ENCODE data around the gene EIF1.
"Not testable (repeated sequence)": the region's sequence is repeated elsewhere in the genome, so short reads cannot be mapped to it uniquely, and the experiment has no call there.

The EIF1 gene

DNA sequence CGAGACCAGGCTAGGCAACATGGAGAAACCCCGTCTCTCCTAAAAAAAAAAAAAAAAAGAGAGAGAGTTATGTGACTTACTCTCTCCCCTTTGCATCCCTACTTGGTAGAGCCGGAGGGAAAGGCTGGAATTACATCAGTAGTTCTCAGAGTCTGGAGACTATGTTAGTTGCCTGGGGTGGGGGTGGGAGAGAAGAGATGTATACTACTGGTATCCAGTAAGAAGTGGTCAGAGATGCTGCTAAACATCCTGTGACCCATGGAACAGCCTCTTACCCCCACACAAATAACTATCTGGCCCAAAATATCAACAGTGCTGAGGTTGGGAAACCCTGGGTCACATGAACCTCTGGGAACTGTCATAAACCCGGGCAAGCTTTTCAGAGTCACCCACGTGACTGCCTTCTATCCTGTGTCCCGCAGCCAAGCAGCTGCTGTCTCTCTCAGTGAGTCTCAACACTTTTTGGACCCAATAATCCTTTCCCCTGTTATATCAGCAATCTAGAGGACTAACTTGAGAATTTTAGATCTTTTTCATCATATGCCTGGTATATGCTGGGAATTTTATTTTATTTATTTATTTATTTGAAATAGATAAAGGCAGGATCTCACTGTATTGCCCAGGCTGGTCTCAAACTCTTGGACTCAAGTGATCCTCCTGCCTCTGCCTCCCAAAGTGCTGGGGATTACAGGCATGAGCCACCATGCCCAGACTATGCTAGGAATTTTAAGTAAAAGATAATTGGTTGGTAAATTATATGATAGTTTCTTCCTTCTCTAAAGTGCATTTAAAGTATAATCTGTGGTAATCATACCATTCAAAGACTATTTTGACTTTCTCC is 8.7 kb downstream of the EIF1 start:
- no peak overlapping the region for H3K4me3 ChIP-seq (ENCODE audit: low read depth, low read length)

DNA sequence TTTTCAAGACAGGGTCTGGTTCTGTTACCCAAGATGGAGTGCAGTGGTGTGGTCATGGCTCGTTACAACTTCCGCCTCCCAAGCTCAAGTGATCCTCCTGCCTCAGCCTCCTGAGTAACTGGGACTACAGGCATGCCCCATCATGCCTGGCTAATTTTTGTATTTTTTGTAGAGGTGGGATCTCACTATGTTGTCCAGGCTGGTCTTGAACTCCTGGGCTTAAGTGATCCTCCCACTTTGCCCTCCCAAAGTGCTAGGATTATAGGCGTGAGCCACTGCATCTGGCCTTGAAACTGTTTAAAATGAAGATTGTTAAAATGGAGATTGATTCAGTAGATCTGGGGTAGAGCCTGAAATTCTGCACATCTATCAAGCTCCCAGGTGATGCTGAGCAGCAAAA is 12.2 kb downstream of the EIF1 start:
- not testable (repeated sequence) for H3K4me3 ChIP-seq (ENCODE audit: low read depth, low read length)

DNA sequence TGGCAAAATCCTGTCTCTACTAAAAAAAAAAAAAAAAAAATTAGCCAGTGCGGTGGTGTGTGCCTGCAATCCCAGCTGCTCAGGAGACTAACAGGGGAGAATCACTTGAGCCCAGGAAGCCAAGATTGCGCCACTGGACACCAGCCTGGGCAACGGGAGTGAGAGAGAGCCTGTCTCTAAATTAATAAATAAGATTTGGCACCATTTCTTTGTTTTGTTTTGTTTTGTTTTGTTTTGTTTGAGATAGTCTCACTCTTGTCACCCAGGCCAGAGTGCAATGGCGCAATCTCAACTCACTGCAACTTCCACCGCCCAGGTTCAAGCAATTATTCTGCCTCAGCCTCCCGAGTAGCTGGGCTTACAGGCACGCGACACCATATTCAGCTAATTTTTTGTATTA is 14.0 kb downstream of the EIF1 start:
- H3K4me3 ChIP-seq (ENCODE audit: low read depth, low read length), result no peak overlapping the region

DNA sequence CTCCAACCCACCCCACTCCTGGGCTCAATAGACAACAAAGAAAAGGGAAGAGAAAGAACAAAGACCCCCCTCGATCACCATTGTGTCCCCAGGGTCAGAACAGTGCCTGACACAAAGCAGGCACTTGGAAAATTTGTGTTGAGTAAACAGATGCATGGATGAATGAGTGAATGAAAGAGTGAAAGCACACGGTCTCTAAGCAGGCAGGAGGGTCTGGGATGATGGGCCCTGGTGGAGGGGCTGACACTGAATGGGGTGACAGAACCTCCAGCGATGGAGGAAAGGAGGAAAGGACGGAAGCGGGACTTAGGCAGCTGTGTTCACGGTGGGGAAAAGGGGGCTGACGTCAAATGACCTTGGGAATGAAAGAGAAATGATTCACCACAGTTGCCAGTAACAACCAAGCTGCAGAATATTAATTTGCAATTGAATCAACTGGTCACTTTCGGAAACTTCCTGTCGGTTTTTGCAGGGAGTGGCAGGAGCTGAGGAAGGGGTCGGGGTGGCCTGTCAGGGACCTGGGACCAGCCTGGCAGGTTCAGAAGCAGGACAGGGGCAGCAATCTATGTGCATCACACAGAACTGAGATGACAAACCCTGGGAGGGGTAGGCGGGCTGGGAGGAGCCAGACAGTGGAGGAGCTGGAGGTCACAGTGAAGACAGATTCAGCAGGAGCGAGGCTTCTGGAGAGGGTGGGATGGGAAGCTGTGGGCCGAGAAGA is 16.7 kb downstream of the EIF1 start:
- H3K4me3 ChIP-seq (ENCODE audit: low read depth, low read length), result no peak overlapping the region

DNA sequence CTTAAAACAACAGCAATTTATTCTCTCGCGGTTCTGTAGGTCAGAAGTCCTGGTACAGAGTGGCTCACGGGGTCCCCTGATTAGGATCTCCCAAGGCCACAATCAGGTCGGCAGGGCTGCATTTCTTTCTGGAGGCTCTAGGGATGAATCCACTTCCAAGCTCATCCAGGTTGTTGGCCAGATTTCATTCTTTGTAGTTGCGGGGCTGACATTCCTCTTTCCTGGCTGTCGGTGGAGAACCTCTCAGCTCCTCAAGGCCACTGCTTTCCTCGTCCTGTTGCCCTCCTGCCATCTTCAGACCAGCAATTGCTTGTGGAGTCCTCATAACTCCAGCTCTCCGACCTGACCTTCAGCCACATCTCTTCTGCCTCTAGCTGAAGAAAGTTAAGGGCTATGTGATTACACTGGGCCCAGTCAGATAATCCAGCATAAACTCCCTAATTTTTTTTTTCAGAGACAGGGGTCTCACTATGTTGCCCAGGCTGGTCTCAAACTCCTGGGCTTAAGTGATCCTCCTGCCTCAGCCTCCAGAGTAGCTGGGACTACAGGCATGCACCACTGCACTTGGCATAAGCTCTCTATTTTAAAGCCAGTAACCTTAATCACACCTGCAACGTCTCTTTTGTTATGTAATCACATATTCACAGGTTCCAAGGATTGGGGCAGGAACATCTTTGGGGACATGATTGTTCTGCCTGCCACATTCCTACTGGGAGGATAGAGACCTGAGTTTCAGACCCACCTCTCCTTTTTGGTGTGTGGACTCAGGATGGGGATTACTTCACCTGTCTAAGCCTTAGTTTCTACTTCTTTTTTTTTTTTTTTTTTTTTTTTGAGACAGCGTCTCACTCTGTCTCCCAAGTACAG is 19.4 kb downstream of the EIF1 start:
- H3K4me3 ChIP-seq (ENCODE audit: low read depth, low read length), result no peak overlapping the region

DNA sequence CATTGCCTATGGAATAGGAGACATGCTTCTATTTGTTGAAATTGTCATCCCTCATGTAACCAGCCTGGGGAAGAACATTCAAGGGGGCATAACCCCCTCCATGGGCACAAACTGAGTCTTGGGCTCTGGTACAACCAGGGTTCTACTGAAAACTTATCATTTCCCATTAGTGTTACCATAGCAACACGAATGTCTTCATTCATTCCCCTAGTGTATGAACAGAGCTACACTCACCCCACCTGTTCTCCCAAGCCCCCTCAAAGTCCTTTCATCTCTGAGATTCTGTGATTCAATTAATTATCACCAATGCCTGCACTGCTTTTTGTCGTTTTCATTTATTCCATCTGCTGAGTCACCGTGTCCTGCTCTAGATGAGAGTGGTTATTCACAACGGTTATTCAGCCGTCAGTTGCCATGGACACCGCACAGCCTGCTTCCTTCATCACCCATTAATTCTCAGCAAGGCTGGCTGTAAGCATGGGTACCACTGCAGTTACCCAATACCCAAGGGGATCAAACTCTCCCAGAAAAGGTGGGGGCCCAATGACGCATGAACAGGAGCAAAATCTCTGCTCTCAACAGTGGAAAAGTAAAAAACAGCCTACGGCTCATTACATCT is 21.9 kb downstream of the EIF1 start:
- no peak overlapping the region for H3K4me3 ChIP-seq (ENCODE audit: low read depth, low read length)

DNA sequence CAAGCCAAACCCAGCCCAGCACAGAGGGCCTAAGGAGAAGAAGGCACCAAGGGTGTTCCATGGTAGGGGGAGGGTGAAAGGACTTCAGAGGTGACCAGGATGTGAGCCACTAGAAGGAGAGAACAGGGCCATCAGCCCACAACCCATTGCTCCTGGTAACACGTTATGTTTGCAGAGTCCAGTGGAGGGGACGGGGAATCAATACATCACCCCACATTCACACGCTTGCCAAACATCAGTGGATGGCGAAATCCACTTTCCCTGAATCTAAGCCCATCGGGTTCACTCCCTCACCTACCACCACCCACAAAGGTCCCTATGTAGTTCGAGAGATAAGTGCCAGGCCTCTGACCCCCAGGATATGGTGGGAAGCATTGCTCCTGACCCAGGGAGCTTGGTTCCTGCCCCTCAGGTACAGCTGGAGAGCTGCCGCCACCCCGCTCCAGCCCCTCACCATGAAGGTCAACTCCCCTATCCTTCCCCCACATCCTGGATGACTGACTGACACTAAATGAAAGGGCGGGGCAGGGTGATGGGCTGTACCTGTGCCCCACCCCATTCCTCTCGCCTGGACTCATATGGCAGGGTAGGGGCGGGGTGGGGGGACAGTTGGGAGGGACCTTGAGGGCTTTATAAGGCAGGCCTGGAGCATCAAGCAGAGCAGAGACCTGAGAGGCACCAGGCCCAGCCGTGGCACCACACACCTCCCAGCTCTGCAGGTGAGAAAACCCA is 23.1 kb downstream of the EIF1 start, which contains the start of gene GAST:
TSS of gene GAST (plus strand) at position 663 of the 732 bp plus-strand sequence. CDS start 3,106 bp downstream, outside the sequence.
- no peak within 1 kb of the TSS for H3K4me3 ChIP-seq (ENCODE audit: low read depth, low read length)

DNA sequence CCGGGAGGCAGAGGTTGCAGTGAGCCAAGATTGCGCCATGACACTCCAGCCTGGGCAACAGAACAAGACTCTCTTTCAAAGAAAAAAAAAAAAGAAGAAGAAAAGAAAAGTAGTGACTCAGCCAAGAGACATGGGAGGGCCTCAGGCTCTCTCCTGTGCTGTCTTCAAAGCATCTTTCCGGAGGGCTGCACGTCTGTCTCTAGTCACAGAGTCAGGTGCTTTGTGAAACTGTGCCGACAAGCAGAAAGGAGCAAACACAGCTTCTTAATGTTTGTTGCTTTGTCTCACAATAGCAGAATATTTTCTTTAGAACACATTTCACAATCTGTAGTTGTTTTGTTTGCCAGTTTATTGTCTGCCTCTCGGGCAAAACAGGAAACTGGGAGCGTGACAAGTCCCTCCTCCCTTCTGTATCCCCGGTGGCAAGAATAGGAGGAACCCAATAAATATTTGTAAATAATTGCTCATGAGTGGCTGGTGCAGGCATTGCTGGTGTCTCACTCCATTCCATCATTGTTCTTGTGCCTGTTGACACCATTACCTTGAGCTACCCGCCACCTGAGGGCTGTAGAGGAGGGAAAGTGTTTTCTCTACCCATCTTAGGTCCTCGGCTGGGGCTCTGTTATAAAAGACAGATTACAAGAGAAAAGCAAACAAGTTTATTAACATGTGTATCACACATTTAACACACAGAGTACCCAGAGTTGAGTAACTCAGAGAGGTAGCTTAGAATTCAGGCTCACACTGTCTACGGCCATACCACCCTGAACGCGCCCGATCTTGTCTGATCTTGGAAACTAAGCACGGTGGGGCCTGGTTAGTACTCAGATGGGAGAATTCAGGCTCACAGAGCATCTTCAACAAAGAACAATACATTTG is 29.0 kb downstream of the EIF1 start:
- H3K4me3 ChIP-seq (ENCODE audit: low read depth, low read length), result no peak overlapping the region

DNA sequence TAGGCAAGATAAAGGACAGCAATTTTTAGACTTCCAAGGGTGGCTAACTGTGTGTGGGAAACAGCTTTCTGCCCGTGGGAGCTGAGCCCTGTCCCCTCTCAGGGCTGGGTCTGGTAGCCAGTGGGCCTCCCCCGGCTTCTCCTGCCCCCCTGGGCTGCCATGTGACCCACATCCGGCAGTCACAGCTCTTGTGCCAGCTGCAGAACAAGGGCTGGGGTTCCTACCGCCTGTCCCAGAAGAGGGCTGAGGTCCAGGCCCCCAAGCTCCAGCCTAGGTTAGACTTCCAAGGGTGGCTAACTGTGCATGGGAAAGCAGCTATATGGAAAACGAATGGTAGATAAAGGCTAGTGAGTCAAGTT is 29.6 kb downstream of the EIF1 start:
- H3K4me3 ChIP-seq (ENCODE audit: low read depth, low read length), result no peak overlapping the region

DNA sequence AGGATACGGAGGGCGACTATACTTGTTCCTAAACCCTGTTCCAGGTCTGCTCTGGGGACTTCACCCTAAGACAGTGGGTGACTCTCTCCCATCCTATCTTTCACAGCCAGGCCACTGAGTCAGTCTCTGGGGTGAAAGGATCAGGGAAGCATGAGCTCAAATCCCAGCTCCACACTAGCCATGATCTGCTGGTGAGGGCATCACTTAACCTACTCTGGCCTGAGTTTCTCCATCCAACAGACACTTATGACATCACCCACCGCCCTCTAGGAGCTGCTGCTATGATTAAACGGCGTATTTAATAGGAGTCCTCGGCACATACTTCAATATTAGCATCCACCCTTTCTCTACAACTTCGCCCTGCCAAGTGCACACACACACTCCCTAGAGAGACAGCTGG is 33.5 kb downstream of the EIF1 start:
- no peak overlapping the region for H3K4me3 ChIP-seq (ENCODE audit: low read depth, low read length)

DNA sequence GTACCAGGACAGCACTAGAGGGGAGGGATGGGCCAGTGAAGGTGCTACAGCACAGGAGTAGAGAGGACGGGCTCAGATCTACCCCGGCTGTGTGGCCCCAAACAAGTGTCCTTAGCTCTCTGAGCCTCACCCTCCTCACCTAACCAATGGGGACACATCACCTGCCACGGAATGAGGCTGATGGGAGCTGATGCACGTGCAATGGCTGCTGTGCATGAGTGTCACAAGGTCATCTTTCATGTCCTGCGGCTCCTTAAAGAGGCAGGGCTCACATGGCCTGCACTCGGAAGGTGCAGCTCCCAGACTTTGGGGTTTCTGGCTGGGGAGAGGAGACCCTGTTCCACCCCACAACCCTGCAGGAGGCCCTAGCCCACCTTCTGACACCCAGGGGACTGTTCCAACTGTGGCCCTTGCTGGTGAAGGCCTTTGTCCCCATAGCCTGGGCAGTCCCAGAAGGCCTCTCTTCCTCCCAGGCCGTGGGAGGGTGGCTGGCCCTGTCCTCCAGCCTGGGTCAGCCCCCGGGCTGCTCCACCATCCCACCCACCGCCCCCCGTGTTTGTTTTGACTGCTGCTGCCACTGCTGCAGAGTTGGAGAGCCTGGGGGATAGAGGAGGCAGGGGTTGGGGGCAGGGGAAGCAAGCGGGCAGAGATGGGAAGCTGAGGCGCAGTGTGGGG is 35.3 kb downstream of the EIF1 start:
- no peak overlapping the region for H3K4me3 ChIP-seq (ENCODE audit: low read depth, low read length)

DNA sequence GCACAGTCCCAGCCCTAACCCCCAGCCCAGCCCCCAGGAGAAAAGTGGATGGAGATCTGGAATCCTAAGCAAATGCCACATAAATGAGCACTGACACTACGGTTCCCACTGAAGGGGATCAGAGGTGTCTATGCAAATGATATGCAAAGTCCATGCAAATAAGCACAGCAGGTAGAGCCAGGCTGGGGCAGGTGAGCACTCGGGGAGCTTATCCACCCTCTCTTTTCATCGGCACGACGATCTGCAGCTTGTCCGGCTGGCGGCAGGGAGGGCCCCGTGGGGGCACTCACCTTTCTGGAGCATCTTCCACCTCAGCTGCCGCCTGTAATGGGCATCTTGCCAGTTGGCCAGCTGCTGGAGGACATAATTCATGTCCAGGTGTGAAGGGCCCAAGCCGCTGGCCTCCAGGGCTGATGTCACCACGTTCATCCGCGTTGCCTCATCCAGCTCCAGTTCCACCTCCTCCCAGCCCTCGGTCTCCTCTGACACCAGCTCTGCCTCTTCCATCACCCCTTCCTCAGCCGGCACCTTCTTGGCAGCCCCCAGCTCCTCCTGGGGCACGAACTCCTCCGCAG is 35.9 kb downstream of the EIF1 start:
- H3K4me3 ChIP-seq (ENCODE audit: low read depth, low read length), result no peak overlapping the region

DNA sequence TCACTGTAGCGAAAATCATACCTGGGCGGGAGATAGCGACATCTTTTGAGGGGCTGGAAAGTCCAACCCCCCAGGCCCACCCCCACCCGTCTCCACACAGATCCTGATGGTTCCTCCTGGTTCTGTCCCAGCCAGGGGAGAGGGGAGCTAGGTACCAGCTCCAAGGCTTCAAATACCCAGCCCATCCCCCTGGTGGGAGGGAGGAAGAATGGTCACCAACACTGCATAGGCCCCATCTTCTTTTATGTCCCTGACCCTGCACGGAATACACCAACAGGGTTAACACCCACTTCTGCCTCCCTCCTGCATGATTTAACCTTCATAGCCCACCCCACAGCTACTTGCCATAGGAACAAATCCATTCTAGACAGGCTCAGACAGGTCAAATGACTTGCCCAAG is 36.4 kb downstream of the EIF1 start:
- no peak overlapping the region for H3K4me3 ChIP-seq (ENCODE audit: low read depth, low read length)

DNA sequence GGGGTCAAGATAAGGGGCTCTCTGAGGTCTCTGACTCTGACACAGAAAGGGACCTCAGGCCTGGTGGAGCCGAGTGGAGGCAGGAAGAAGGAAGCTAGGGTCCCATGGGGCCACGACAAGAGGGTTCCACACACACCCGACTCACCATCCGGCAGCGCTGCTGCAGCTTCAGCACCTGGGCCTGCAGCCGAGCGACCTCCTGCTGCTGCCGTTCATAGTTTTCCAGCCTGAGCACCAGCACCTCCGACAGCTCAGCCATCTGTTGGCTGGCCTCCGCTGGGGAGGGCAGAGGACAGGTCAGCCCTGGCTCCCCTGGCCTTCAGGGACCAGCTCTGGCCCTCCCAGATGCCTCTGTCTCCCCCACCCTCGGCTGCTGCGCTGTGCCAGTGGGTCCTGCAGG is 39.4 kb downstream of the EIF1 start:
- H3K4me3 ChIP-seq (ENCODE audit: low read depth, low read length), result no peak overlapping the region

DNA sequence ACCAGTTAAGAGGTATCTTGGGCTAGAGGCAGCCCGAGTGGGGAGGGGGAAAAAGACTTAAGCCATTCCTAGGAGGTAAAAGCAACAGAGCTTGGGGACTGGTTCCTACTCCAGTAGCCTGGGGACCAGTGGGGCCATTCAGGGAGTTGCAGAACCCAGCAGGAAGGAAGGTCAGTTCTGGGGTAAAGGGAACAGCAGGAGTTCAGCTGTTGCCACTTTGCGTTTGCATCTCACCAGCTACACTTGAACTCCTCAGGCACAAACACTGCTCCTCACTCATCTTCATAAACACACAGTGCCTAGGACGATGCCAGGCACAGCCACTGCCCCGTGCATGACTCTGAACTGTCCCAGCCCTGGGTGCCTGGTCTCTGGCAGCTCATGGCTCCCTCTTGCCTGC is 41.8 kb downstream of the EIF1 start:
- H3K4me3 ChIP-seq (ENCODE audit: low read depth, low read length), result no peak overlapping the region

DNA sequence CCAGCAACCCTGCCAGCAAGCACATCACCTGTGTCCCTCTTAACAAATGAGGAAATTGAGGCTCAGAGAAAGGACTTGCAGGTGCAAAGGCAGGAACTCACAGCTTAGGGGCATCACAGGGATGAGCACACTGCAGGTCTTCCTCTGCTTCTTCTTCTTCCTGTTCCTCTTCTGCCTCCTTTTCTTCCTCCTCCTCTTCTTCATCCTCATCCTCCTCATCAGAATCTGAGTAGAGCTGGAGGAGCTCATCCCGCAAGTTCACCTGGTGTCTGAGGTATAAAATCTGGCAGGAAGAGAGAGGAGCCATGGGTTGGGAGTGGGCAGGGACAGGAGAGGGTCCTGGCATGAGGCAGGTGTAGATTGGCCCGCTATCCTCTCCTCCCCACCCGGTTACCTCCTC is 43.2 kb downstream of the EIF1 start:
- H3K4me3 ChIP-seq (ENCODE audit: low read depth, low read length), result no peak overlapping the region

DNA sequence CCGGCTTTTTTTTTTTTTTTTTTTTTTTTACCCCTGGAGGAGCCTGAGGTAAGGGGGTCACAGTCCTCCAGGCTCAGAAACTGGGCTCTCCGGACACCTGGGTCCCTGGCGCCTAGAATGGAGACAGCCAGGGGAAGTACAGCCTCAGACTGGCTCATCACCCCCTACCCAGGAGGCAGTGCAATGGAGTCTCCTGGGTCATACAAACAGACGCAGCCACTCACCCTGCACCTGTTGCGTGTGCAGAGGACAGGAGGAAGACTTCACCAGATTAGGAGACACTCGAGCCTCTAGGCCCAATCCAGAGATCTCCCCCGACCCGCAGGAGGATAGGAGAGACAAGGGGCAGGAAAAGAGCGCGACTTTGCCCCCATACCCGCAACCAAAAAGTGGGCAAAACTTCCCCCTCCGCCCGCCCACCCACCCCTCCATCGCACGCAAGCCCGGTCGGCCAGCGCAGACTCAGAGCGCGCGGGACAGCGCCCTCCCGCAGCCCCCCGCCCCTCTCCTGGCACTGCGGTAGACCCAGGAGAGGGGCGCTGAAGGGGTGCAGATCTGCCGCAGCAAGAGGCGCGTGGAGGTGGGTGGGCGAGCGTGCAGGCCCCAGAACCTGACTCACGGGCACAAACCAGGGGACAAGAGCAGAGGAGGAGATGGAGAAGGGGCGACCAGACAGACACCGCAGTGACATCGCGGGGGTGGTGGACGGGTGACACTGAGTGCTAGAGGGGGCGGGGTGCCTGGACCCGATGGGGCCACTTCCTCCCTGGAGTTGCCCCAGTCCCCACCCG is 44.9 kb downstream of the EIF1 start:
- H3K4me3 ChIP-seq (ENCODE audit: low read depth, low read length), result peak overlapping the region; percentile 13
